ENCODE data around the gene HIRIP3. TPM values are rescaled to one million over a fixed set of nuclear protein-coding genes. Genes with fewer than 3 reads are reported as not detected.

Gene HIRIP3
- total and polyA plus RNA-seq, 2 of the 13 experiments (the other 11 are each of a cell fraction or from before 2014, with no cell fraction given) = 12.6 to 17.2 TPM

GRCh38 chr16:29961479-29962343 lies 33.7 kb downstream of the HIRIP3 start, which contains the start of gene TMEM219 (continued):
- TF ChIP-seq ZBTB40 (IDR thresholded peaks at IDR 0.05) (no peak), ZBTB40 (CRISPR knock-in tag; IDR thresholded peaks at IDR 0.05) (peak; percentile 53), ZNF879 (CRISPR knock-in tag; IDR thresholded peaks at IDR 0.05) (no peak), ZNF839 (CRISPR knock-in tag; IDR thresholded peaks at IDR 0.05; ENCODE audit: borderline replicate concordance) (no peak; the same call in none of the 2 replicates), ZNF3 (CRISPR knock-in tag; IDR thresholded peaks at IDR 0.05) (no peak), ZNF83 (CRISPR knock-in tag; IDR thresholded peaks at IDR 0.05; ENCODE audit: borderline replicate concordance) (no peak), ISX (CRISPR knock-in tag; conservative IDR thresholded peaks at IDR 0.05) (no peak), ZNF576 (CRISPR knock-in tag; IDR thresholded peaks at IDR 0.05) (no peak), HNF1B (CRISPR knock-in tag; IDR thresholded peaks at IDR 0.05) (peak; percentile 84), ZGPAT (CRISPR knock-in tag; IDR thresholded peaks at IDR 0.05) (peak; percentile 47), ZNF331 (CRISPR knock-in tag; IDR thresholded peaks at IDR 0.05) (peak; percentile 60; the same call in 1 of the 2 replicates), SSRP1 (CRISPR knock-in tag; IDR thresholded peaks at IDR 0.05) (no peak)

Data from HepG2 (cell line).